IMR-90 (cell line): ENCODE measurements around the gene IL16.

Experiments
- POLR2A ChIP-seq: IDR thresholded peaks from 2 replicates; pipeline ENCODE4 v1.6.1; 2012; ENCODE audit warnings: mild to moderate bottlenecking, low read depth, low read length
- RCOR1 ChIP-seq: IDR thresholded peaks from 2 replicates; pipeline ENCODE4 v1.6.1; 2012; ENCODE audit warnings: mild to moderate bottlenecking, low read length, improper control_type of control experiment; ENCODE audit not compliant: insufficient replicate concordance
- RFX5 ChIP-seq: IDR thresholded peaks from 2 replicates; pipeline ENCODE4 v1.8.0; 2012; ENCODE audit warnings: low read depth, mild to moderate bottlenecking, low read length, moderate library complexity
- TF ChIP-seq, protein P1 (sequence below): conservative IDR thresholded peaks from 2 replicates; pipeline ENCODE4 v1.5.1; 2012; ENCODE audit warnings: mild to moderate bottlenecking, low read depth, low read length, improper control_type of control experiment
- TF ChIP-seq, protein P2 (sequence below): fragments of 150-350 bp; IDR thresholded peaks from 2 replicates; pipeline ENCODE4 v1.6.1; 2017; ENCODE audit warnings: mild to moderate bottlenecking, antibody characterized with exemption, low read length, low read depth

DNA sequence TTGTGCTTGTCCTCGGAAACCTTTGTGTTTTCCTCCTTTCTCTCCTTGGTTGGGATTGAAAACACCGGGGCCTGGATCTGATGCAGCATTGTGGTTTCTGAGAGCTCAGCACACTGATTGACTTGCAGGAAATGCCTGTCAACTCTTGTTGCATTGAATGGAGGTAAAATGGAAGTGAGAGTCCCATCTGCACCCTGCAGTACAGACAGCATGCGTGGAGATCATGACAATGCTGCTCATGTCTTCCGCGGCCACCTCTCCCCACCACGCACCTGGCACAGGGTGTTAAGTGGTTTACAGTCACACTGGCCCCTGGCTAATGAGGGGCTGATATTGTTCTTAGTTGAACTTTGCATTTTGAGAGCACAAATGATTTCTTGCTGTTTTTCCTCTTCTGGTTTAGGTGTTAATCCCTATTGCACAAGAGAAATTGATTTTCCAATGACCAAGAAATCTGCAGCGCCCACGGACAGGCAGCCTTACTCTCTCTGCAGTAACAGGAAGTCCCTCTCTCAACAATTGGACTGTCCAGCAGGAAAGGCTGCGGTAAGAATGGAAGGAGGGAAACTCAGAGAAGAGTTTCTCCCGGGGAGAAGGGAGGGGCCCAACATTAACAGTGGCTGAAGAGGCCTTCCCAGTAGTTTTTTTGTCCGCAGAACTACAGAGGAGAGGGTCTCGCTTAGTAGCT, 68.7 kb downstream of the IL16 start:
- TF ChIP-seq, protein P1, sequence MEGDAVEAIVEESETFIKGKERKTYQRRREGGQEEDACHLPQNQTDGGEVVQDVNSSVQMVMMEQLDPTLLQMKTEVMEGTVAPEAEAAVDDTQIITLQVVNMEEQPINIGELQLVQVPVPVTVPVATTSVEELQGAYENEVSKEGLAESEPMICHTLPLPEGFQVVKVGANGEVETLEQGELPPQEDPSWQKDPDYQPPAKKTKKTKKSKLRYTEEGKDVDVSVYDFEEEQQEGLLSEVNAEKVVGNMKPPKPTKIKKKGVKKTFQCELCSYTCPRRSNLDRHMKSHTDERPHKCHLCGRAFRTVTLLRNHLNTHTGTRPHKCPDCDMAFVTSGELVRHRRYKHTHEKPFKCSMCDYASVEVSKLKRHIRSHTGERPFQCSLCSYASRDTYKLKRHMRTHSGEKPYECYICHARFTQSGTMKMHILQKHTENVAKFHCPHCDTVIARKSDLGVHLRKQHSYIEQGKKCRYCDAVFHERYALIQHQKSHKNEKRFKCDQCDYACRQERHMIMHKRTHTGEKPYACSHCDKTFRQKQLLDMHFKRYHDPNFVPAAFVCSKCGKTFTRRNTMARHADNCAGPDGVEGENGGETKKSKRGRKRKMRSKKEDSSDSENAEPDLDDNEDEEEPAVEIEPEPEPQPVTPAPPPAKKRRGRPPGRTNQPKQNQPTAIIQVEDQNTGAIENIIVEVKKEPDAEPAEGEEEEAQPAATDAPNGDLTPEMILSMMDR, result no peak
- TF ChIP-seq POLR2A, result no peak
- no peak for TF ChIP-seq RFX5
- TF ChIP-seq, protein P2, sequence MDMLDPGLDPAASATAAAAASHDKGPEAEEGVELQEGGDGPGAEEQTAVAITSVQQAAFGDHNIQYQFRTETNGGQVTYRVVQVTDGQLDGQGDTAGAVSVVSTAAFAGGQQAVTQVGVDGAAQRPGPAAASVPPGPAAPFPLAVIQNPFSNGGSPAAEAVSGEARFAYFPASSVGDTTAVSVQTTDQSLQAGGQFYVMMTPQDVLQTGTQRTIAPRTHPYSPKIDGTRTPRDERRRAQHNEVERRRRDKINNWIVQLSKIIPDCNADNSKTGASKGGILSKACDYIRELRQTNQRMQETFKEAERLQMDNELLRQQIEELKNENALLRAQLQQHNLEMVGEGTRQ, result no peak
- no peak for TF ChIP-seq RCOR1
